OCI-LY3 (cell line): ENCODE measurements around the gene EFCAB11.

Experiments
- EZH2phosphoT487 ChIP-seq: fragments of 200-600 bp; shearing (Covaris generic); IDR thresholded peaks from 2 replicates; pipeline ENCODE4 v1.6.1; 2018; ENCODE audit warnings: antibody characterized with exemption, mixed run types, low read depth
- TF ChIP-seq, protein P1 (sequence below): fragments of 200-600, 300-600 bp; sonication (generic); IDR thresholded peaks from 2 replicates; pipeline ENCODE4 v1.5.1; 2014; ENCODE audit warnings: antibody characterized with exemption, low read length, low read depth

DNA sequence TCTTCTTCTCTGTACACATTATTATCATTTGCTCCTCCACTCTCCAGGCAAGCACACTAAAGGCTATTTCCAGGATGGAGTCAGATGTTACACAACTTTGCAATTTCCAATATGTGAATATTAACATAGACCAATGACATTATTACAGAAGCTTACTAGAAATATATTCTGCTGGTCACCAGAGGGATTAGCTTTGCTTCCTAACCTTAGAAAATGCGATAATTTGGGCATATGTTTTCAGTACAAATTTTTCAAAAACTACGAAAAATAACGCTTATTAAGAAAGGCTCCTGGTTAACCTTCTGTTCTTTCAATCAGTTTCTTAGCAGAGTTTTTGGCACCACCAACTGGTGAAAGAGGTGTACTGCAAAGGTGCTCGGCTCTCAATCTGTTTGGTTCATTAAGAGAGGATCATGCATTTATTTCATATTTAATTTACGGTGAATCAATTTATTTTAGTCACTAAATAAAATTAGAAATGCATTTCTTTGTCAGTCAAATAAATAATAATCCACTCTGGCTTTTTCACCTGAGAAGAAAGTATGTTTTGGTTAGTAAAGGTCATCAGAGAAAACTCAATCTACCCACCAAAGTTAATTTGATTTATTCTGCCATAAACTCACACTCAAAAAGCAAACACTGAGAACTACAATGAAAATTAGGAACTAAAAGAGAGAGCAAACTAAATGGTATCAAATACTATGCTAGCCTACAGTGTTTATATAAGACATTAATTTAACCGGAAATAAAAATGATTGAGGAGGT, 39.2 kb downstream of the EFCAB11 start:
- TF ChIP-seq, protein P1, sequence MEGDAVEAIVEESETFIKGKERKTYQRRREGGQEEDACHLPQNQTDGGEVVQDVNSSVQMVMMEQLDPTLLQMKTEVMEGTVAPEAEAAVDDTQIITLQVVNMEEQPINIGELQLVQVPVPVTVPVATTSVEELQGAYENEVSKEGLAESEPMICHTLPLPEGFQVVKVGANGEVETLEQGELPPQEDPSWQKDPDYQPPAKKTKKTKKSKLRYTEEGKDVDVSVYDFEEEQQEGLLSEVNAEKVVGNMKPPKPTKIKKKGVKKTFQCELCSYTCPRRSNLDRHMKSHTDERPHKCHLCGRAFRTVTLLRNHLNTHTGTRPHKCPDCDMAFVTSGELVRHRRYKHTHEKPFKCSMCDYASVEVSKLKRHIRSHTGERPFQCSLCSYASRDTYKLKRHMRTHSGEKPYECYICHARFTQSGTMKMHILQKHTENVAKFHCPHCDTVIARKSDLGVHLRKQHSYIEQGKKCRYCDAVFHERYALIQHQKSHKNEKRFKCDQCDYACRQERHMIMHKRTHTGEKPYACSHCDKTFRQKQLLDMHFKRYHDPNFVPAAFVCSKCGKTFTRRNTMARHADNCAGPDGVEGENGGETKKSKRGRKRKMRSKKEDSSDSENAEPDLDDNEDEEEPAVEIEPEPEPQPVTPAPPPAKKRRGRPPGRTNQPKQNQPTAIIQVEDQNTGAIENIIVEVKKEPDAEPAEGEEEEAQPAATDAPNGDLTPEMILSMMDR, result peak; percentile 94
- TF ChIP-seq EZH2phosphoT487, result no peak
